Non-pigmented ciliary epithelial cell (primary cell): ENCODE results near the gene MRAS.
"Not testable (repeated sequence)": the region's sequence is repeated elsewhere in the genome, so short reads cannot be mapped to it uniquely, and the experiment has no call there.

Experiments used
- DNase-seq: peaks from one replicate; pipeline ENCODE4 v3.0.0-alpha.2; 2010; ENCODE audit warnings: low read depth

The MRAS gene

GRCh38 chr3:138389841-138390581, 41.6 kb downstream of the MRAS start:
- peak; percentile 96 for DNase-seq

- DNase-seq = no peak
Observed at GRCh38 chr3:138390582-138390932, 42.2 kb downstream of the MRAS start.

- no peak for DNase-seq
Observed at GRCh38 chr3:138394156-138394555, 45.8 kb downstream of the MRAS start.

- DNase-seq = no peak
Observed at GRCh38 chr3:138394686-138395085, 46.3 kb downstream of the MRAS start.

- DNase-seq = no peak
Observed at GRCh38 chr3:138395865-138396751, 47.7 kb downstream of the MRAS start.

- DNase-seq = no peak
Observed at GRCh38 chr3:138396752-138397410, 48.5 kb downstream of the MRAS start.

- DNase-seq = no peak
Observed at GRCh38 chr3:138397983-138398382, 49.6 kb downstream of the MRAS start.

- DNase-seq = no peak
Observed at GRCh38 chr3:138398791-138399575, 50.6 kb downstream of the MRAS start.

- no peak for DNase-seq
Observed at GRCh38 chr3:138399766-138400165, 51.4 kb downstream of the MRAS start.

GRCh38 chr3:138400651-138401070, 52.3 kb downstream of the MRAS start:
- DNase-seq = no peak

GRCh38 chr3:138401834-138402233, 53.5 kb downstream of the MRAS start:
- no peak for DNase-seq

- no peak for DNase-seq
Observed at GRCh38 chr3:138404121-138404520, 55.7 kb downstream of the MRAS start.

- DNase-seq = no peak
Observed at GRCh38 chr3:138405001-138405400, 56.6 kb downstream of the MRAS start.

- no peak for DNase-seq
Observed at GRCh38 chr3:138405486-138405885, 57.1 kb downstream of the MRAS start.

- no peak for DNase-seq
Observed at GRCh38 chr3:138406606-138407005, 58.2 kb downstream of the MRAS start.

GRCh38 chr3:138407236-138407907, 59.0 kb downstream of the MRAS start:
- no peak for DNase-seq

- no peak for DNase-seq
Observed at GRCh38 chr3:138408751-138409570, 60.6 kb downstream of the MRAS start.

- no peak for DNase-seq
Observed at GRCh38 chr3:138412821-138413551, 64.6 kb downstream of the MRAS start.

- not testable (repeated sequence) for DNase-seq
Observed at GRCh38 chr3:138416236-138416635, 67.9 kb downstream of the MRAS start.

GRCh38 chr3:138417559-138417982, 69.2 kb downstream of the MRAS start:
- DNase-seq = peak; percentile 51
